Panc1 (cell line): Measurements from ENCODE around the gene B4GALT6. TPM values are rescaled to one million over a fixed set of nuclear protein-coding genes. Genes with fewer than 3 reads are reported as not detected.

Experiments
- ATAC-seq: fragments of 200-7000 bp; cut with Tn5 transposase; 2 replicates; pipeline ENCODE4 v1.9.1; 2020; ENCODE audit warnings: mild to moderate bottlenecking, moderate library complexity
- BruUV-seq: library from RNA; stranded (reverse); fragments of 400-500 nt; replicated peaks from 2 replicates; lab custom pipeline; 2021; lab: Mats Ljungman, UMichigan
- CTCF ChIA-PET: fragments of 300-600 bp; sonication (Branson Sonifier 250); formaldehyde crosslinking; loops from one replicate; lab custom pipeline; 2022; ENCODE audit warnings: antibody characterized with exemption; lab: Charles Lee
- POLR2A ChIA-PET: fragments of 300-600 bp; sonication (Branson Sonifier 250); formaldehyde crosslinking; loops from one replicate; lab custom pipeline; 2022; ENCODE audit warnings: antibody characterized with exemption; lab: Charles Lee
- DNase-seq: peaks from one replicate; pipeline ENCODE4 v3.0.0-alpha.2; 2010; ENCODE audit warnings: low read depth, low spot score
- H3K27ac ChIP-seq: 2 replicates; pipeline ENCODE4 v1.5.1; 2011; ENCODE audit warnings: mild to moderate bottlenecking, low read length, inconsistent platforms
- H3K27me3 ChIP-seq: fragments of 200-500 bp; sonication (Bioruptor generic); 2 replicates; pipeline ENCODE4 v1.6.0; 2014; ENCODE audit warnings: low read length, inconsistent platforms; ENCODE audit not compliant: control insufficient read depth, insufficient read depth
- H3K36me3 ChIP-seq: fragments of 200-500 bp; sonication (Bioruptor generic); 2 replicates; pipeline ENCODE4 v1.5.1; 2014; ENCODE audit warnings: inconsistent platforms, mild to moderate bottlenecking, low read length, moderate library complexity; ENCODE audit not compliant: control insufficient read depth, insufficient read depth
- H3K4me1 ChIP-seq: 2 replicates; pipeline ENCODE4 v1.5.1; 2011; ENCODE audit warnings: inconsistent platforms, mild to moderate bottlenecking, low read length, moderate library complexity; ENCODE audit not compliant: control insufficient read depth, insufficient read depth
- H3K4me3 ChIP-seq, 2 experiments: 2 replicates each; pipeline ENCODE4 v1.5.1; 2011 to 2012; ENCODE audit warnings: low read depth in 2 of 2, low read length in 2 of 2, mild to moderate bottlenecking in 2 of 2, inconsistent platforms in 1 of 2, moderate library complexity in 1 of 2
- H3K9me3 ChIP-seq: fragments of 200-500 bp; sonication (Bioruptor generic); 2 replicates; pipeline ENCODE4 v1.5.1; 2014; ENCODE audit warnings: low read depth, mild to moderate bottlenecking, inconsistent platforms, low read length, moderate library complexity; ENCODE audit not compliant: control insufficient read depth, insufficient read depth
- POLR2AphosphoS5 ChIP-seq: IDR thresholded peaks from 2 replicates; pipeline ENCODE4 v1.6.1; 2012; ENCODE audit warnings: mild to moderate bottlenecking, low read depth, low read length, moderate library complexity
- SIN3A ChIP-seq: IDR thresholded peaks from 2 replicates; pipeline ENCODE4 v1.6.1; 2012; ENCODE audit warnings: low read depth, mild to moderate bottlenecking, low read length, moderate library complexity, borderline replicate concordance; ENCODE audit not compliant: insufficient read depth
- TCF7L2 ChIP-seq: IDR thresholded peaks from 2 replicates; pipeline ENCODE4 v1.6.1; 2011; ENCODE audit warnings: mild to moderate bottlenecking, low read depth, low read length, inconsistent platforms
- in situ Hi-C: cut with HindIII; loops from 2 replicates; pipeline ENCODE4 v1.10.0; 2016; ENCODE audit warnings: low sequenced_read_pairs, low pct_unique_long_range_greater_than_20kb
- intact Hi-C: fragments of 100-400 bp; cut with micrococcal nuclease; formaldehyde crosslinking; loops from one replicate; pipeline ENCODE4 v1.10.0; 2022; ENCODE audit not compliant: unreplicated experiment
- total RNA-seq: library from RNA; stranded (reverse); gene quantifications from one replicate; pipeline ENCODE4 v1.2.1, GENCODE V29; 2021; ENCODE audit not compliant: unreplicated experiment
- TF ChIP-seq, protein P1 (sequence below), 2 experiments: IDR thresholded peaks; 2 replicates each; pipeline ENCODE4 v1.6.1; 2011 to 2012; ENCODE audit warnings: low read depth in 2 of 2, control low read depth in 1 of 2, low read length in 1 of 2, mild to moderate bottlenecking in 1 of 2, moderate library complexity in 1 of 2; ENCODE audit not compliant: insufficient read depth in 1 of 2
- TF ChIP-seq, protein P2 (sequence below): fragments of 450-650 bp; IDR thresholded peaks from 2 replicates; pipeline ENCODE4 v1.5.1; 2017; ENCODE audit warnings: mild to moderate bottlenecking

The B4GALT6 gene
- total RNA-seq, 1 experiment from 2014 or later: 36.3 TPM

DNA sequence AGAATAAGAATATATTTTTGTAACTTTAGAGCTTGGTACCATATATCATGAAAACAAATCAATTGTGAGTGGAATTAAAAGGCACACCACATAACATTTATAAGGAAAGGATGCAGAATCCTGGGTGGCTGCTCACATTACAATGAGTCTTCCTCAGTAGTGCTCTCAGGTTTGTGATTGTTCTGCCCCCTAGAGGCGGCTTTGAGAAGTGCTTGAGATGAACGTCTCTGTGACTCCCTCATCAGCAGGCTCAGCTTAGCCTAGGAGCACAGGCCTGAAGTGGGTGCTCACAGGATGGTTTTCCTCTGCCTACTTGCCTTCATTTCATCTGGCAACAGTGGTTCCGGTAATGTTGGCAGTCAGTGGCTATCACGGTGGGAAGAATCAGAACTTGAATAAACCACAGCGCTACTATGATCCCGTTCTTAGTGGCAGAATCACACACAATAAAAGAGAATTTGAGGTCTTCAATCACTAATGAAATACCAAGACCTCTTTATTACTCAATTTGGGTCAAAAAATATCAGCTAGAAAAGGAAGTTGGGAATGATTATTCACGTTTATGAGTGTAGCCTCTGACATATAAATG lies 38.1 kb upstream of the B4GALT6 start:
- POLR2A ChIA-PET: interaction anchor here (0.6 kb wide), 1 partner anchor 656 kb away, joined by 3 read pairs; no protein-coding TSS in a partner anchor
- in situ Hi-C loops: no loop called here

DNA sequence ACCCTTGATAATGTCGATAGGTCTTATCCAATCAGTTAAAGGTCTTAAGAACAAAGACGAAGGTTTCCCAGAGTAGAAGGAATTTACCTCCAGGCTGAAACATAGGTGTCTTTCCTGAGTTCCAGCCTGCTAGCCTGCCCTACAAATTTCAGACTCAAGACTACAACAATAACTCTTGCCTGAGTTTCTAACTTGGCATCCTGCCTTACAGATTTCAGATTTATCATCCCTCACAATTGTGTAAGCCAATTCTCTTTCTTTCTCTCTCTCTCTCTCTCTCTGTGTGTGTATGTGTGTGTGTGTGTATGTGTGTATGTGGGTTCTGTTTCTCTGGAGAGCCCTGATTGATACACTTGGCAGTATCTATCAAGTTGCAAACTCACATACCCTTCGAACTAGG lies 37.2 kb upstream of the B4GALT6 start:
- POLR2A ChIA-PET: no interaction called here
- in situ Hi-C loops: no loop called here
- H3K36me3 ChIP-seq: no peaks in the 10 kb centered on the region
- no peaks in the 10 kb centered on the region; the same call in 1 of the 2 replicates for H3K4me1 ChIP-seq
- H3K27ac ChIP-seq: no peak overlapping the region
- H3K9me3 ChIP-seq: no peaks in the 10 kb centered on the region
- intact Hi-C loops: no loop called here
- H3K4me3 ChIP-seq: no peak overlapping the region
- ATAC-seq (no peak), DNase-seq (no peak)
- H3K27me3 ChIP-seq: no peaks in the 10 kb centered on the region
- no peak for TF ChIP-seq POLR2AphosphoS5
- TF ChIP-seq TCF7L2: no peak
- TF ChIP-seq, protein P1, sequence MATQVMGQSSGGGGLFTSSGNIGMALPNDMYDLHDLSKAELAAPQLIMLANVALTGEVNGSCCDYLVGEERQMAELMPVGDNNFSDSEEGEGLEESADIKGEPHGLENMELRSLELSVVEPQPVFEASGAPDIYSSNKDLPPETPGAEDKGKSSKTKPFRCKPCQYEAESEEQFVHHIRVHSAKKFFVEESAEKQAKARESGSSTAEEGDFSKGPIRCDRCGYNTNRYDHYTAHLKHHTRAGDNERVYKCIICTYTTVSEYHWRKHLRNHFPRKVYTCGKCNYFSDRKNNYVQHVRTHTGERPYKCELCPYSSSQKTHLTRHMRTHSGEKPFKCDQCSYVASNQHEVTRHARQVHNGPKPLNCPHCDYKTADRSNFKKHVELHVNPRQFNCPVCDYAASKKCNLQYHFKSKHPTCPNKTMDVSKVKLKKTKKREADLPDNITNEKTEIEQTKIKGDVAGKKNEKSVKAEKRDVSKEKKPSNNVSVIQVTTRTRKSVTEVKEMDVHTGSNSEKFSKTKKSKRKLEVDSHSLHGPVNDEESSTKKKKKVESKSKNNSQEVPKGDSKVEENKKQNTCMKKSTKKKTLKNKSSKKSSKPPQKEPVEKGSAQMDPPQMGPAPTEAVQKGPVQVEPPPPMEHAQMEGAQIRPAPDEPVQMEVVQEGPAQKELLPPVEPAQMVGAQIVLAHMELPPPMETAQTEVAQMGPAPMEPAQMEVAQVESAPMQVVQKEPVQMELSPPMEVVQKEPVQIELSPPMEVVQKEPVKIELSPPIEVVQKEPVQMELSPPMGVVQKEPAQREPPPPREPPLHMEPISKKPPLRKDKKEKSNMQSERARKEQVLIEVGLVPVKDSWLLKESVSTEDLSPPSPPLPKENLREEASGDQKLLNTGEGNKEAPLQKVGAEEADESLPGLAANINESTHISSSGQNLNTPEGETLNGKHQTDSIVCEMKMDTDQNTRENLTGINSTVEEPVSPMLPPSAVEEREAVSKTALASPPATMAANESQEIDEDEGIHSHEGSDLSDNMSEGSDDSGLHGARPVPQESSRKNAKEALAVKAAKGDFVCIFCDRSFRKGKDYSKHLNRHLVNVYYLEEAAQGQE (IDR thresholded peaks at IDR 0.05; ENCODE audit: insufficient read depth in 1 of 2, low read depth in 2 of 2, low read length in 1 of 2): no peak
- TF ChIP-seq, protein P2, sequence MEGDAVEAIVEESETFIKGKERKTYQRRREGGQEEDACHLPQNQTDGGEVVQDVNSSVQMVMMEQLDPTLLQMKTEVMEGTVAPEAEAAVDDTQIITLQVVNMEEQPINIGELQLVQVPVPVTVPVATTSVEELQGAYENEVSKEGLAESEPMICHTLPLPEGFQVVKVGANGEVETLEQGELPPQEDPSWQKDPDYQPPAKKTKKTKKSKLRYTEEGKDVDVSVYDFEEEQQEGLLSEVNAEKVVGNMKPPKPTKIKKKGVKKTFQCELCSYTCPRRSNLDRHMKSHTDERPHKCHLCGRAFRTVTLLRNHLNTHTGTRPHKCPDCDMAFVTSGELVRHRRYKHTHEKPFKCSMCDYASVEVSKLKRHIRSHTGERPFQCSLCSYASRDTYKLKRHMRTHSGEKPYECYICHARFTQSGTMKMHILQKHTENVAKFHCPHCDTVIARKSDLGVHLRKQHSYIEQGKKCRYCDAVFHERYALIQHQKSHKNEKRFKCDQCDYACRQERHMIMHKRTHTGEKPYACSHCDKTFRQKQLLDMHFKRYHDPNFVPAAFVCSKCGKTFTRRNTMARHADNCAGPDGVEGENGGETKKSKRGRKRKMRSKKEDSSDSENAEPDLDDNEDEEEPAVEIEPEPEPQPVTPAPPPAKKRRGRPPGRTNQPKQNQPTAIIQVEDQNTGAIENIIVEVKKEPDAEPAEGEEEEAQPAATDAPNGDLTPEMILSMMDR: no peak
- TF ChIP-seq SIN3A: no peak
- BruUV-seq: no TSS peak
- CTCF ChIA-PET: interaction anchor here (1.2 kb wide), 1 partner anchor 137 kb away, joined by 4 read pairs; no protein-coding TSS in a partner anchor

More for the DNA sequence above, 38.1 kb upstream of the B4GALT6 start:
- Histone ChIP-seq H3K36me3 (no peaks in the 10 kb centered on the region), H3K27me3 (no peaks in the 10 kb centered on the region), H3K27ac (no peak overlapping the region), H3K4me1 (no peaks in the 10 kb centered on the region; the same call in 1 of the 2 replicates), H3K4me3 (no peak overlapping the region), H3K9me3 (no peaks in the 10 kb centered on the region)
- CTCF ChIA-PET: interaction anchor here (1.1 to 1.2 kb wide), 3 partner anchors 14 to 170 kb away, joined by 3 to 4 read pairs (median 3); no protein-coding TSS in a partner anchor
- ATAC-seq (peak; percentile 98), DNase-seq (peak; percentile 62)
- no TSS peak for BruUV-seq
- TF ChIP-seq, protein P2: peak; percentile 83
- no peak for TF ChIP-seq SIN3A
- intact Hi-C loops: loop anchor here (1.0 kb wide), 1 partner anchor 166 kb away; no protein-coding TSS in a partner anchor
